Fibroblast of skin of left biceps (primary cell): Measurements from ENCODE around the gene PLCB4.

Source experiments
- DNase-seq, 2 experiments: peaks; one replicate each; pipeline ENCODE4 v3.0.0-alpha.2; 2013; ENCODE audit warnings: low read depth in 2 of 2

Gene PLCB4

DNA sequence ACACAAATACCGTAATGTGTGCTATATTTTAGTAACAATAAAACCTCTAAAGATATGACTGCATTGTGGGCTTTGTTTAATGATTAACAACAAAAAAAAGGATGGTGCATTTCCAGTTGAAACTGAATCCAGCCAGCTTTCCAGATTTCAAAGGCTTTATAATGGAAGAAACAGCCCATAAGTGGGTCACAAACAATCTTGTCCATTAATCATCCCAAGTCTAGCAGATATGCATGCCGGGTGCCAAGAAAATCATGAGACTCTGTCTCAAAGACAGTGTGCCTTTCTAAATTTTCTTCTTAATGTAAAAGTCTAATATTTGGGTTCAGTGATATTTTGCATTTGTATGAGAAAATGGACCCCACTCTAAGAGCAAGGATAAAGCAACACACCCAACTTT is 424.9 kb downstream of the PLCB4 start:
- DNase-seq: no peak

DNA sequence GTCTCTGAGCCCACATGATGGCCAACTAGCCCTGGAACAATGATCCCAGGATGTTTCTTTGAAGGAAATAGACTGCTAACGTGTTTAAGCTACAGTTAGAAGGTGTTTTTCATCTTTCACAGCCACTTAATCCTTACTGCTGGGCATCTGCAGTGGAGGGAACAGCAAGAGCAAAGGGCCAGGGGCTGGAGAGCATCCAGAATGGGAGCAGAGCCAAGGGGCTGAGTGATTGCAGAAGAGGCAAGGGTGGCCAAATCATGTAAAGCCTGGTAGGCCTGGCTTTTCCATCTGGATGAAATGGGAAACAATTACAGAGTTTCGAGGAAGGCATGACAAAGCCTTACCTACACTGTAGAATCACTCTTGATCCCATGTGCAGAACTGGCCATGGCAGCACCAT is 426.8 kb downstream of the PLCB4 start:
- no peak for DNase-seq

DNA sequence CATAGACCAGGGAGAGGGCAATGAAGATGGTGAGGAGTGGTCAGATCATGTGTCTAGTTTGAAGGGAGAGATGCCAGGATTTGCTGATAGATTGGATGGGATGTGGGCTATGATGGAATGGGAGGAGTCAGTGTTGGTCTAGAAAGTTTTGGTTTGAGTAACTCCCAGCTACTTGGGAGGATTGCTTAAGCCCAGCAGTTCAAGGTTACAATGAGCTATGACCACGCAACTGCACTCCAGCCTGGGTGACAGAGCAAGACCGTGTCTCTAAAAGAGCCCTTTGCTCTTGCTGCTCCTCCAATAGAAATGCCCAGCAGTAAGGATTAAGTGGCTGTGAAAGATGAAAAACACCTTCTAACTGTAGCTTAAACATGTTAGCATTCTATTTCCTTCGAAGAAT is 427.3 kb downstream of the PLCB4 start:
- no peak for DNase-seq

DNA sequence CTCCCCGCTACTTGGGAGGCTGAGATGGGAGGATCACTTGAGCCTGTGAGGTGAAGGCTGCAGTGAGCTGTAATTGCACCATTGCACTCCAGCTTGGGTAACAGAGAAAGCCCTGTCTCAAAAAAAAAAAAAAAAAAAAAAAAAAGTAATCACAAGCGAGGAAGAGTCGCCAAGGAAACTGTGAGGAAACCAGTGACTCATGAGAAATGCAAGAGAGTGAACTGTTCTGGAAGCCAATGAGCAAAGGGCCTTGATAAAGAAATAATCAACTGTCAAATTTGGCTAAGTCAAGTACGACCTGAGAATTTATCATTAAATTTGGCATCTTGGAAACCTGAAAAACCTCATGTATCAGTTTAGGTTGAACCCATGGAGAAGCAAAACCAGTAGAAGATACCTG is 429.4 kb downstream of the PLCB4 start:
- no peak for DNase-seq

DNA sequence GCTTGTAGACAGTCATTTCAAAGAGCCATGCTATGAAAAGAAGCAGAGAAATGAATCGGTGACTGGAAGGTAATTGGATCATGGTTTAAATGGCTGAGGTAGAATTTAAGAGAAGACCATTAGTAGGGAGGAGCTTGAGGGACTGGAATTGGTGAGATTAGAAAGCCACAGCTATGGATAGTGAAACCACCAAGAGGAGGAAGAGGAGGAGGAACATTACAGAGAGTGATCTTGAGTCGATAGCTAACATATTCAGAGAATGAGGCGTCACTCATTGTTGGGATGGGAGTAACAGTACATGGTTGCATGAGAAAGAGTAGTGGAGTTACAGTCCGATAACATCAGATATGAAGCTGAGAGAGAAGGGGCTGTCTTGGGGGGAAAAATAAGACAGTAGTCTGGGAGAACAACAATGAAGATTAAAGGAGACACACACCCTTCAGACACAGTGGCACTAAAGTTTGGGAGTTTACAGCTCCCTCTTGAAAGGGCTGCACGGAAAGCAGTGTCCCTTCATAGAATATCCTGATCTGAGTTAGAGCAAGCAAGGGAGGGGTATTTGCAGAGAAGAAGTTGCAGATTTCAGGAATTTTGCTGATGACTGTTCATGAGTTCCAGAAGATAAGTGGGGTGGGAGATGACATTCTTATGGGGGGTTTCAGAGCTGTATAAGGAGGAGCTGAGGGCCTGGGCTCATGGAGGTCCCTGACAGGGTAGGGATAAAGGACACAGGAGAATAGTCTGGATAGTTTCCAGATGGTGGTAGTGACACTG is 430.4 kb downstream of the PLCB4 start:
- no peak for DNase-seq

DNA sequence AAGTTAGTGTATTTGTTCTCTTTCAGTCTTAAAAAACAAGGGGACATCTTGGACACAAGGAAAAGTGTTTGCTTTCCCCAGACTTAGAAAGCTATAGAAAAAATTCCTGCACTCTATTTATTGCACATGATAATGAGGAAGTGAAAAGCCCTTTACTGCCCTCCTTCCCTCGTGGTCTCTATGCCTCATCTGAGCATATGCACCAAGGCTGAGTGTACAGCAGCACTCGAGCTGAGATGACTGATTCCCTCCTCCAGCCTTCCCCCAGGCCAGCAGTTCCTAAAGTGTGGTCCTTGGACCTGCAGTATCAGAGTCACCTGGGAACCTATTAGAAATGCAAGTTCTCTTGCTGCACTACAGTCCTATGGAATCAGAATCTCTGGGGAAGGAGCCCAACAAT is 431.2 kb downstream of the PLCB4 start:
- DNase-seq: no peak

DNA sequence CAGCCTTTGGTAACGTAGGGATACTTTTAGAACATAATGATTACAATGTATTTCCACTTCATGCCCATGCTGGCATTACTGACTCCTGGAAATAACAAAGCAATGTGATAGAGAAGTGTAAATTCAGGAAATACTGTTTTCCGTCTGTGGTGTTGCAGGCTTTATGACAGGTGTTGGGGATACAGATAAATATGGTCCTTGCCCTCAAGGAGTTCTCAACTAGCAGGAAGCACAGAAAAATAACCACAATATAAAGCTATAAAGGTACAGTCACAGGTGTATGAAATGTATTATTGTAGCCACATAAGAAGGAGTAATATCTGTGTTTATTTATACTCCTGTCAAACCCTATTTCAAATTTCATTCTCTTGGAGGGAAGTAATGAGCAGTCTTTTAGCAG is 432.6 kb downstream of the PLCB4 start:
- DNase-seq: no peak

DNA sequence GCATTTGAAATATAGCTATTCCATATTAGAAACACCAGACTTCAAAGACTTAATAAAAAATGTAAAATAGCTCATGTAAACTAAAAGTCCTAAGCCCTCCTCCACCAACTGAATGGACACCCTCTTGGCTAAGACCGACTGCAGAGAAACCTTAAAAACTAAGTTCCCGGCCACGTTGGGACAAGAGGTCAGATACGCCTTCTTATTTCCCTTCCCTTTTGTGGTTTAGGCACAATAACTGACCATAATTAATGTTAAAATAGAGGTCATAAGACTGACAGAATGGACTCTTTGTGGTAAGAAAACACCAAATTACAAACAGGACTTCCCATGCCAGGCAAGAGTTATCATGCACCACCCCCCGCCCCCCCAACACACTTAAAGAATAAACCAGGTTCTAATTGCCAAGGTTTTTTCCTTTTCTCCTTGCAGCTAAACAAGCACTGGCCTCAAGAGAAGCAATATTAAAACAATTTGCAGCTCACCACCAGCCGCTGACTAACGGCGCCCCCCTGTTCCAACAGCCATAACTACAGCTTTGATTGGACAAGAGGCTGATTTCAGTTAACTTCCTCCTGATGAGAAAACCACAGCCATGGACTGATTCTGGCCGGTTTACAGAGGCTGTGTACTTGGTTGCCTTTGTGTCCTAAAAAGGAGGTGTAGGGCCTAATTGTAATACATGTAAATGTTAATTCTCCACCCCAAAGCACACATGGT is 434.8 kb downstream of the PLCB4 start:
- DNase-seq: peak; percentile 23 to 26

DNA sequence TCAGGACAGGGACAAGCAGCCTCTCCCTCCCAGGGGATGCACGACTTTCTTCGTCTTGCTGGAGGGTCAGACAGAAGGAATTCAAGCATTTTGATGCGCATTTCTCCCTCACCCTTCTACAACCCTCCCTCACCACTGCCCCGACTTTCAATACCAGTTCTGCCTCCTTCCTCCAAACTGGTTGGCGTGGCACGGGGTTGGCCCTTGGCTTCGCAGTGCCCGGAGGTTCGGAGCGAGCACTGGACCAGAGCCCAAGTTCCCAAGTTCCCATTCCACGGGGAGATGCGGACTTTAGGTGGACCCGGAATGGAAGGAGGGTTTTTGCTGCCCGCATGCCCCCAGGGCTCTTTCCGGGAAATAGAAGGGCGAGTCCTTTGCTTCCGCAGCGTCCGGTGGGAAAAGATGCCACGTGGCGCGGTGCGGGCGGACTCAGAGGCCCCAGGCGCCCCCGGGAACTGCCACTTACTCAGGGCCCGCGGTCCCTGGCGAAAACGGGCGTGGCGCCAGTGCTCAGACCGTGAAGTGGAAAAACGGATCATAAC is 437.5 kb downstream of the PLCB4 start:
- DNase-seq: no peak

DNA sequence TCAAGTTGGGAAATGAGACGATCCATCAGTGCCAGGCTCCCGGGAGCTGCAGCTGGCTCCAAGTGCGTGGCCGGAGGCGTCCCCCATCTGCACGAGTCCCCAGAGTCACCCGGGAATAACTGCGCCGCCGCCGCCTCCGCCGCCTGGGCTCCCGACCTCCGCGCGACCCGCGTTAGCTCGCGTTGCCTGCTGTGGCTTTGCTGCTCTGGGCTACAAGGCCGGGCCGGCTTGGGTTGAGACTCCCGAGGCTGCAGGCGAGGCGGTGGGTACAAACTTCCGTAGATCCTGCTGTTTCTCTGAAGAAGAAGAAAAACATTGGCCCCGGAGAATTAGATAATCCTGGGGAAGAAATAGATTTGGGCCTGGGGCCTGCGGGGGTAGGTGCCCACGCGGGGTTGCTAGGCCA is 438.1 kb downstream of the PLCB4 start:
- no peak for DNase-seq

DNA sequence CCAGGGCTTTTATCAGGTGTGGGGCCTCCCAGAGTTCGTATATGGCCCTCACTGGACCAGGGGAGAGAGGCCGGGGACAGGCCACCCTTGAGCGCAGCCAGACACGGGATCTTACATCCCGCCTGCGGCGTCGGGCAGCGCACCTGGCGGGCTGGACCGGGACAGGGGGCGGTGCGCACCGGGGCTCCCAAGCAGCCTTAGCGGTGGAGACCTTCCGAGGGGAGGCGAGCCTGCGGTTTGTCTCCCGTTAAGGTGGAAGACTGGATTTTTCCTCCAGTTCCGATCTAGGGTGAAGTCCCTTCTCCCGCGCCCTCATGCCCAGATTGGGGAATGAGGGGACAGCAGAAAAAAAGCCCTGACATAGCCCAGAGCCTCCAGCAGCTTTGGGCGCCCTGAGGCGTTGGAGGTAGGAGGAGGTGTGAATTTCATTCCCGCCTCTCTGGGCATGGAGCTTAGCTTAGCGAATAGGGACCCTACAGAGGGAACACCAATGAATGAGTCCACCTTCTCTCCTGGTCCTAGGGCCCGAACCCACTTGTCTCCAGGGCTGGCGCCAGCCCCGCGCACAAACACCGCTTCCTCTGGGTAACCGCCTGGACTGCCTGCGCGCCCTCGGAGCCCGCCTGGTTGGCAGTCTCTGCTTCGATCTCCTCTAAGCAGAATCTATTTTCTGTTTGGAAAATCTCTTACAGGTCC is 438.8 kb downstream of the PLCB4 start:
- DNase-seq: no peak

DNA sequence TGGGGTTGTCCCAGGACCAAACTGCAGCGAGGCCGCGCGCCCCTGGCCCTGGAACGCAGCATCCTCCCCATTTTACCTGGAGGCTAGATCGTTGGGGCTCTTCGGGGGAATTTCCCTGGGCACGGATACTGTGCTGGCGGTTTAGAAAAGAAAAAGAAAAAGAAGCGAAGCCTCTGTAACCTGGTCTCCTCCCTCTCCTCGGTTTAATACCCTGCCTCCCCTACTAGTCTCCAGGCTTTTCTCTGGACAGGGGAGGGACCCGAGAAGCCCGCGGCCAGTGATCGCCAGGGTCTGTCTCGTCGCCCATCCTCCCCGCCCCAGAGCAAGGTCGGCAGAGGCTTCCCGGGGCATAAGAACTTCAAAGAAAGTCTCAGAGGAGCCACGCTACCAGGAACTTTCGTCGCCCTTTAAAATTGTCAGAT is 439.4 kb downstream of the PLCB4 start:
- no peak for DNase-seq

DNA sequence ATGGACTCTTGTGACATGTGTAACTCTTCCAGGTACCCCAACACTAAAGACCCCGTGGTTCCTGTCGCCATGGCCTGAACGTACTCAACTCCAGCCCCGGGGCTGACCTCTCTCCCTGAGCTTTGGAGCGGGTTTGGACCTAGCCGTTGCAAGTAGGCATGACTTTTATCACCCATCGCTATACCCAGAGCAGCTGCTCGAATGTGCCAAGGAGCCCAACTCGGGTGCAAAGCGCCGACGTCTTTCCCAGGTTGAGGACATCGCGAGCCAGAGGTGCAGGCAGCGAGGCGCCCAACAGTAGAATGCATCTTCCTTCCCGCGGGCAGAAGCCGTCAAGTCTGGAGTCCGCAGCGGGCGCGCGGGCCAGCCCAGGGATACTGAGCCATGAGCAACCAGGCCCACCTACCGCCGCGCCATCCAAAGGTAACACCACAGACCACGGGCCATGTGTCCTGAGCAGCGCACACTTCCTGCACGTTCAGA is 439.9 kb downstream of the PLCB4 start:
- no peak for DNase-seq

DNA sequence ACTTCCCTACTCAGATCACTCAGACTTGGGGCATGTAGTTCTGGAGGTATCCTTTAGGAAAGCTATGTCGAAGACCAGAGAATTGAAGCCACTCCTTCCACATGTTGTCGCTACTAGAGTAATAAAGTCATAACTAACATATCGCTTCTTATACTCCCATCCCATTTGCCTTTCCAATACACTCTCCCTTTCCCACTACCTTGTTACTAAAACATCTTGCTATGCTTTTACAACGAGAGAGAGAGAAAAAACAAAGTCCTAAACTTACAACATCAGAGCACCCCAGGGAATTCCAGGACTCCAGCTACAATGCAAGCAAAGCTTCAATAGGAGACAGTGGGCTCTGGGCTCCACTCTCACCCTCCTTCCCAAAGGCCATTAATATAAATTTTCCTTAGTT is 440.4 kb downstream of the PLCB4 start:
- DNase-seq: no peak

DNA sequence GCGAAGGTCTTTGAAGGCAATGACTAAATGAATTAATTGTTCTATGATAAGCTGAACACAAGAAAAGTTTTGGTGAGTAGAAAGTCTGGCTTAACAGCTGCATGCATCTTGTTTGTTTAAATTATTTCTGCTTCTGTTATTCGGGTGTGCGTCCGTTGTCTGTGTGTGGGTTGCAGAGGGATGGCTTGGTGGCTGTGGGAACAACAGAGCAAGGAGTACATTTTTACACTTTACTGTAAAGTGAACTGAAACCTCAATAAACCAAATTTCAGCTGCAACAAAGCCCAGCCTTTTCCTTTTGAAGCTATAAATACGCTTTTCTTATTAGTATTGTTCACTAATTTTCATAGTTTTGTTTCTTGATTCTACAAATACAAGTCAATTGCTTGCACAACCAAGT is 442.0 kb downstream of the PLCB4 start:
- DNase-seq: no peak

DNA sequence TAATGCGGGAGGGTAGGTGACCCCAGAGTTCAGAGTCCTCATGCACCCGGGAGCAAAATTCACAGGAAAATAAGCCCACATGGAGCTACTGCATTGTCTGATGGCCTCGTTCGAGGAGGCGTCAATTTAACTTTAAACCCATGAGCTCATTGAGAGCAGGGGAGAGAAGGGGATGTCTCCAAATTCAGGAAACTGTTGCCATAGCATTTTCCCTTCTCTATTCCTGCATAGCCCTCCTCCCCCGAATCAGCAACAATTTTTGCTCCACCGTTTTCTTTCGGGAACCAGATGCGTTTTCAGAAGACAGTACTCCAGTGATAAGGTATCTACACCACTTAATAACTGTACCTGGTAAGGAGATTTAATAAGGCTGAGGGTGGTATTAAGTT is 445.2 kb downstream of the PLCB4 start:
- no peak for DNase-seq

DNA sequence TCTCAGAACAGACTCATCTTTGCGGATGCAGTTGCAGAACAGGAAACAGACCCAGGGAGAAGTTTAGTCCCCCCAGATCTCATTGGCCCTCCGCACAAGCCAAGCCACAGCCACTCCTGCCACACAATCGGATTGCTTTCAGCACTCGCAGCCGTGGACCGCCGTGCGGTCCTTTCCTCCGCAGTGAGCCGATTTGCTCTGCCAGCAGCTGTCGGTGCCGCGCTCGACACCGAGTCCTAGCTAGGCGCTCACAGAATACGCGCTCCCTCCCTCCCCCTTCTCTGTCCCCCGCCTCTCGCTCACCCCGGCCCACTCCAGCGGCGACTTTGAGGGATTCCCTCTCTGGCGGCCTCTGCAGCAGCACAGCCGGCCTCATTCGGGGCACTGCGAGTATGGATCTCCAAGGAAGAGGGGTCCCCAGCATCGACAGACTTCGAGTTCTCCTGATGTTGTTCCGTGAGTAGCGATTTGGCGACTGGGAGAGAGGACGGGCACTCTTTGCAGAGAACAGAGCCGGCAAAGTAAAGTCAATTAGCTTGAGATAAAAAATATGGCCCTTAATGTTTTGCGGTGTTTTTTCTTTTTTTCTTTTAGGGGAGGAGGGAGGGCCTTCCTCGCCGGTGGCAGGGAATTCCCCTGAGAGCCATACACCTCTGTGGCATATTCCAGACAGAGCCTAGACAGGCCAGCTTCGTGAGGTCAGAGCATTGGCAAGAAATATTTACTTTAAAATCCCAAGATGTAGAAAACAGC is 445.8 kb downstream of the PLCB4 start, which contains the start of gene LAMP5:
LAMP5 (plus strand) TSS at position 130 of the 753 bp plus-strand sequence; CDS start at position 393, 263 bp downstream.
- DNase-seq: no peak

DNA sequence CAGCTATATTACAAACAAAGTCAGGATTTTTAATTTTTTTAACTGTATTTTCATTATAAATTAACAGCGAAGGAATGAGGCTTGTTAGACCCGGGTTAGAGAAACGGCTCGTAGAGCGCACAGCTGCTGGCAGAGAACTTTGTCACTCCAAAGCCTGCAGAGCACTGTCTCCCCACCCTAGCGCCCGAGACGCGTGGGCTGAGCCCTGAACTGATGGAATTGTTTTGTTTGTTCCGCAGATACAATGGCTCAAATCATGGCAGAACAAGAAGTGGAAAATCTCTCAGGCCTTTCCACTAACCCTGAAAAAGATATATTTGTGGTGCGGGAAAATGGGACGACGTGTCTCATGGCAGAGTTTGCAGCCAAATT is 446.3 kb downstream of the PLCB4 start:
- no peak for DNase-seq

DNA sequence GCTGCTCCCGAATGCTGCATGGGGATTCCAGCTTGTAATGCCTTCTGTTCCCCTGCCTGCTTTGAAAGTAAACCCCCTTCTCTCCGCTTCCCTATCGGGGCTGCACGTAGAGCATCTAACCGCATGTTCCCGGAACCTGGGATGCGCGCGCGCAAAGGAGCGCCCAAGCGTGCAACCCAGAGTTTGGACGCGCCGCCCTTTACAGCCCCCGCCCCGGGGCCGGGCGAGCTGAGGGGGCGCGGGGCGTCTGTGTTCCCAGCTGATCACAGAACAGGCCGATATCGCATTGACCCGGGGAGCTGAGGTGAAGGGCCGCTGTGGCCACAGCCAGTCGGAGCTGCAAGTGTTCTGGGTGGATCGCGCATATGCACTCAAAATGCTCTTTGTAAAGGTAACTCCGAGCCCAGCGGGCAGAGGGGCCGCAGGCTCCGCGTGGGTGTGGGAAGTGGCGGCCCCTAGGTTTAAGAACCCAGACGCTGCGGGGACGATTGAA is 446.9 kb downstream of the PLCB4 start:
- no peak for DNase-seq

DNA sequence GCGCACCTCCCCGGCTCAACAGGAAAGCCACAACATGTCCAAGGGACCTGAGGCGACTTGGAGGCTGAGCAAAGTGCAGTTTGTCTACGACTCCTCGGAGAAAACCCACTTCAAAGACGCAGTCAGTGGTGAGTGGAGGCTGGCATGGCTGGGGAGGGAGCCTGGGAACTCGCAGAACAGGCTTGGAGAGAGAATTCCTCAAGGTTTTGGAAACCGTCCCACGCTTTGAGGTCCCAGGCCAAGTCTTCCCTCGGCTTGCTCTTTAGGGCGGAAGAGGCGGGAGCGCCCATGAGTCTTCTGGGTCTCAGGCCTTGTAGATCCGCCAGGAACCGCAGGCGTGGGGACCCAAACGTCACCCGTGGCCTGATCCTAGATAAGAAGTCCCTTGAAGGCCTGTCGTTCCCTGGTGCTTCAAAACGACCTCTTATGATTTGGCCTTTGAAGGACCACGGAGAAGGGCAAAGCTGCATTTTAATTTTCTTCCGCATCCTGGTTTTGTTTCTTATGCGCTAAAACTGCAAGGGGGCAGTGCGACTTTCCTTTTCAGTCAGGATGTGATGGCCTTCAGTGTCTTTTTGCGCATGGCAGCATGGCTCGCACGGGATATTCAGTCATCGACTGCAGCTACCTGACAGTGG is 447.5 kb downstream of the PLCB4 start:
- no peak for DNase-seq
